Inflammatory macrophage (primary cell): ENCODE measurements around the gene ZNF564.
"Not testable (repeated sequence)": the region's sequence is repeated elsewhere in the genome, so short reads cannot be mapped to it uniquely, and the experiment has no call there.

Experiments used
- DNase-seq, 2 donors: peaks; one replicate each; pipeline ENCODE4 v3.0.0-alpha.2; 2020 to 2022
- total RNA-seq, 18 experiments: gene quantifications; one replicate each; lab custom pipeline; 2026; ENCODE audit warnings: mixed read lengths in 6 of 18, inconsistent platforms in 2 of 18; lab: John Stamatoyannopoulos, UW

ZNF564 gene
- total RNA-seq = 0.05 to 1.5 (median 0.52) reads per million in 18 experiments

- DNase-seq = peak; percentile 98
These were observed at the start of gene ZNF564 for GRCh38 chr19:12551060-12551832. TSS of gene ZNF564 (minus strand) at chr19:12551482. CDS start at chr19:12551332, 150 bp downstream.

- DNase-seq = no peak
These were observed 46.3 kb upstream of the ZNF564 start for GRCh38 chr19:12597594-12597993.

DNA sequence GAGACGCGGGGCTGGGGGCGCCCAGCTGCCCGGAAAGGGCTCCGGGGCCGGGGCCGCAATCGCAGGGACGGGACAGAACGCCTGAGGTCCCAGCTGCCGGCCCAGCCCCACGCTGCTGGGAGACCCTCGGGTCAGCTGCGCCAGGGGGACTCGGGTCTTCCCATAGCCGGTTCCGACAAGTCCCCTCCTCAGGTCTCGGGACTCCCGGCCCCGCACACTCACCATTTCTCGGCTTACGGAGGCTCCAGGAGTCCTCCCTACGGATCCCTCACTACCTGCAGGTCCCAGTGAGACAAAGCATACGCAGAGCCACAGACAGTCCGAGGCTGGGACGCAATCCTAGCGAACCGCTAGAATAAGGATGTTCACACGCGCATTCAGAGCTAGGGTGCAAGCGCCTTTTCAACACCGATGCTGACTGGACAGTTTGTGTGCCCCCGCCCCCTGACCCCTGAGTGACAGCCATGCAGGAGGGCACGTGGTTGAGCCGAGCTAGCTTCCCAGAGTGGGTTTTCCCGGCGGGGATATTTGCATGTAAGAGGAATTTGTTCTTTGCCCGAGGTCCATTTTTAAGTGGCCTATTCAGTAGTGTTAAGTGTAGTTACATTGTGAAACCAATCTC, 45.8 kb upstream of the ZNF564 start:
- DNase-seq = no peak

GRCh38 chr19:12596485-12596884, 45.2 kb upstream of the ZNF564 start:
- no peak for DNase-seq

DNA sequence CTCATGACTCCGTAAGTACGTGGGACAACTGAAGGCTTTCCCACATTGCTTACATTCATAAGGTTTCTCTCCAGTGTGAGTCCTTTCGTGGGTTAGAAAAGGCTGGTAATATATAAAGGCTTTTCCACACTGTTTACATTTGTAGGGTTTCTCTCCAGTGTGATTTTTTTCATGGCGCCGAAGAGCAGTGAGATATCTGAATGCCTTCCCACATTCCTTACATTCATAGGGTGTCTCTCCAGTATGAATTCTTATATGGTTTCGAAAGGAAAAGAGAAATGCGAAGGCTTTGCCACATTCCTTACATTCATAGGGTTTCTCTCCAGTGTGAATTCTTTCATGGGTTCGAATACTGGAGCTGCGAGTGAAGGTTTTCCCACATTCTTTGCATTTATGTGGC, 29.8 kb upstream of the ZNF564 start:
- DNase-seq = no peak

- DNase-seq = no peak
These were observed 29.0 kb upstream of the ZNF564 start for GRCh38 chr19:12580180-12580694.

- no peak for DNase-seq
These were observed 27.4 kb upstream of the ZNF564 start for GRCh38 chr19:12578641-12579040.

- DNase-seq = no peak
These were observed 22.8 kb upstream of the ZNF564 start for GRCh38 chr19:12574036-12574435.

DNA sequence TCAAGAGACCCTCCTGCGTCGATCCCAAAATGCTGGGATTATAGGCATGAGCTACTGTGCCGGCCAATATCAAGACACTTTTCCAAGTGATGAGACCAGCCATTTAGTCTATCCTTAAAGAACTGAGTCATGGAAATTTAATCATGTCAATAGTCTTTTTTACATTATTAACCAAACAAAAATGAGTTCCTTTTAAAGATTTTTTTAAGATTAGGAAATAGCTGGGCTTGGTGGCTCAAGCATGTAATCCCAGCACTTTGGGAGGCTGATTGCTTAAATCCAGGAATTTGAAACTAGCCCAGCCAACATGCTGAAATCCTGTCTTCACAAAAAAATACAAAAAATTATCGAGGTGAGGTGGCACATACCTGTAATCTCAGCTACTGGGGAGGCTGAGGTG, 16.7 kb upstream of the ZNF564 start:
- no peak for DNase-seq

- not testable (repeated sequence) for DNase-seq
These were observed 15.1 kb upstream of the ZNF564 start for GRCh38 chr19:12566380-12566779.

DNA sequence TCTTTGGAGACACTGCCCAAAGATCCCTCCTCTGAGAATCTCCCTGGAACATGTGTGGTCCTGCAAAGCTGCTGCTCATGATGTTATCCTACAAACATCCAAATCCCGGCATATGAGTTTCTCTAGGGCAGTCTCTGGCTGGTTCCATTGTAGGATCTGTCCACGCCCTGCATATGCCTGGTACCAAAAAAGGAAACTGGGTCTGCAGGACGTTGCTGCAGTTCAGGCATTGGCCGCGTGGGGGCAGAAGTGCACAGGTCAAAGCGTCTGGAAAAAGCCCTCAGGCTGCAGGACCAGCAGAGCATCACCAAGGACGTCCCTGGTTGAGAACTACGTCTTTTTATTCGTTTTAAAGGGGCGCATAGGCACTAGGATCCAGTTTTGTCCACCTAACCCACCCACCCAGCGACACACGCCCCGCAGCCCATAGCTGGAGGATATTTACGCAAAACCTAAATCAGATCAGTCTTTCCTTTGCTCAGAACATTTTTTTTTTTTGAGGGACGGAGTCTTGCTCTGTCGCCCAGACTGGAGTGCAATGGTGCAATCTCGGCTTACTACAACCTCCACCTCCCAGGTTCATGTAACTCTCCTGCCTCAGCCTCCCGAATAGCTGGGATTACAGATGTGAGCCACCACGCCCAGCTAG, 12.9 kb upstream of the ZNF564 start:
- peak; percentile 88 to 89 for DNase-seq

GRCh38 chr19:12555456-12555930, 4.2 kb upstream of the ZNF564 start:
- DNase-seq = no peak

DNA sequence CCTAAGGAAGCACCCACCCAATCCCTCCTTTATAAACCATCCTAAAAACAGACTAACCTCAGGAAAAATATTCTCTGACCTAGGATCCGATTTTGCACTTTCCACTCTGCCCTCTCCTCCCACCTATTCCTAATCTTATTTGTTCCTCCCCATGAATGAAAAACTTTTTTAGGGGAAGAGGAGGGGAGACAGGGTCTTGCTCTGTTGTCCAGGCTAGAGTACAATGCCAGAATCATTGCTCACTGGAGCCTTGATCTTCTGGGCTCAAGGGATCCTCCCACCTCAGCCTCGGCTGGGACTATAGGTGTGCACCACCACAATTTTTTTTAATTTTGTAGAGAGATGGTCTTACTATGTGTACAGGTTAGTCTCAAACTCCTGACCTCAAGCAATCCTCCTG, 4.4 kb downstream of the ZNF564 start:
- DNase-seq = no peak

DNA sequence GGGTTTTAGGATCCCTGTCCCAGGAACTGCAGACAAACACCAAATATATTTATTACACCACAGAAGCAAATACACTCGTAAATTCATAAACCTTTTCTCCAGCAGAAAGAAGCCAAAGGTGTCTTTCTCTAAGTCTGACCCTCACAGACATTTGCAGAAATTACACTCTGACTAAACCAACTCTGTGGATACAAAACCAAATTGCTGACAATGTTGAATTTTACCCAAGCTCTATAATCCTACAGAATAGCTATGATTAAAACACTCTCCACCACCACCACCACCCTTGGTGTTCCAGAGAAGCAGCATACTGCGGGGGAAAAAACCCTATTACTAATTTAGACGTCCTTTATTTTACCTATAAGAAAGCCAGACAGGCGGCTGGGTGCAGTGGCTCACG, 5.2 kb downstream of the ZNF564 start:
- DNase-seq = no peak

- no peak for DNase-seq
These were observed 6.0 kb downstream of the ZNF564 start for GRCh38 chr19:12545267-12545666.

DNA sequence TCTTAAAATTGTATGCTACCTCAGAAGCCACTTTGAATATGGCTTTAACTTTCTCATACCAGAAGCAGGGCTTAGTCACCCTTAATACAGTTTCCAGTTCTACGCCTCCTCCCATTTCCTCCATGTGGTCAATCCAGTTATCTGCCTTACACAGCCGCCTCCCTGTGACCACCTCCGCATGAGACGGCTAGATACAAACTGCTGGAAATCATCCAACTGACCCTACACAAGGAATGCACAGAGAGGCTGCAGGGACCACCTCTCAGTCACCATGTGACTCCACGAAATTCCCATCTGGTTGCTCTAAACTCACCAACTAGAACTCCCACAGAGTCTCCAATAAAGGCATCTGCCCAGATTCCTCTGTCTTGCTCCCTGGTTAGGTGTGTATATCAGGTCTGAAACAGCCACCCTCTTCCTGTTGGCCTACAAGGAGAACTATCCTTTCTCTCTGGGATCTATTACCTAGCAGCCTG, 6.8 kb downstream of the ZNF564 start:
- peak; percentile 19 to 54 for DNase-seq

DNA sequence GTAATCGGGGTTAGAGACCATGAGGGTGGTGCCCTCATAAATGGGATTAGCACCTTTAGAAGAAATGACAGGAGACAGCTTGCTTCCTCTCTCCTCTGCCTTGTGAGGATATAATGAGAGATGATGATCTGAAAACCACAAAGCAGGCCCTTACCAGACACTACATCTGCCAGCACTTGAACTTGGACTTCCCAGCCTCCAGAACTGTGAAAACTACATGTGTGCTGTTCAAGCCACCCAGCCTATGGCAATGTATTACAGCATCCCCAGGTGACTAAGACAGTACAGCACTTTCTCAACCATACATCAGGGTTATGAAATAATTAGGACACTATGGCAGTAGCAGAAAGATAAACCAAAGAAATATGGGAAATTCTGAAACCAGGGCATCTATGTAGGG, 7.4 kb downstream of the ZNF564 start:
- peak; percentile 40 to 47 for DNase-seq

DNA sequence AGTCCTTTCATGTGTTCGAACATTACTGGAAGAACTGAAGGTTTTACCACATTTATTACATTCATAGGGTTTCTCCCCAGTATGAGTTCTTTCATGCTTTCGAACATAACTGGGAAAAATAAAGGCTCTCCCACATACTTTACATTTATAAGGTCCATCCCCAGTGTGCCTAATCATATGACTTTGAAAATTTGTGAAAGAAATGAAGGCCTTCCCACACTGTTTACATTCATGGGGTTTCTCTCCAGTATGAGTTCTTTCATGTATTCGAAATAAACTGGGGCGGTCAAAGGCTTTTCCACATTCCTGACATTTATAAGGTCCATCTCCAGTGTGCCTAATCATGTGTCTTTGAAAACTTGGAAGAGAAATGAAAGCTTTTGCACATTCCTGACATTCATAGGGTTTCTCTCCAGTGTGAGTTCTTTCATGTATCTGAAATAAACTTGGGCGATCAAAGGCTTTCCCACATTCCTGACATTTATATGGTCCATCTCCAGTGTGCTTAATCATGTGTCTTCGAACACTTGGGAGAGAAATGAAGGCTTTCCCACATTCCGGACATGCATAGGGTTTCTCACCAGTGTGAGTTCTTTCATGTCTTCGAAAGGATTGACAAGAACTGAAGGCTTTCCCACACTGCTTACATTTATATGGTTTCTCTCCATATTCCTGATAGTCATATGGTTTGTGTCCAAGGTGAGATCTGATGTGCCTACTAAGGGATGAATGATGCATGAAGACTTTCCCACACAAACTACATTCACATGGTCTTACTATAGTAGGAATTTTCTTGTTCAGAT, 24.0 kb downstream of the ZNF564 start:
- DNase-seq = peak; percentile 14 to 40

GRCh38 chr19:12526542-12526941, 24.7 kb downstream of the ZNF564 start:
- no peak for DNase-seq

- no peak for DNase-seq
These were observed 29.3 kb downstream of the ZNF564 start for GRCh38 chr19:12521996-12522395.

GRCh38 chr19:12513531-12514061, 37.7 kb downstream of the ZNF564 start:
- no peak for DNase-seq

GRCh38 chr19:12497032-12497431, 54.2 kb downstream of the ZNF564 start:
- DNase-seq = no peak
